Stimulated activated CD8-positive, alpha-beta memory T cell treated with anti-CD3 and anti-CD28 coated beads, Interleukin-15, amount 100 ng/mL, for 48 hours (primary cell): Measurements from ENCODE around the gene FADS3.

Source experiments
- DNase-seq, 2 donors: peaks; one replicate each; pipeline ENCODE4 v3.0.0-alpha.2; 2020; ENCODE audit warnings: low read depth in 2 of 2

The FADS3 gene

GRCh38 chr11:61879152-61879551, 12.2 kb downstream of the FADS3 start:
- no peak for DNase-seq

- DNase-seq = no peak
Measured at GRCh38 chr11:61875698-61876097, 15.6 kb downstream of the FADS3 start.

GRCh38 chr11:61874853-61875252, 16.5 kb downstream of the FADS3 start:
- DNase-seq = no peak

- no peak for DNase-seq
Measured at GRCh38 chr11:61874377-61874809, 17.0 kb downstream of the FADS3 start.

- DNase-seq = no peak
Measured at GRCh38 chr11:61873588-61874376, 17.6 kb downstream of the FADS3 start.

- DNase-seq = no peak
Measured at GRCh38 chr11:61872935-61873565, 18.3 kb downstream of the FADS3 start.

- peak; percentile 46 to 47 for DNase-seq
Measured at GRCh38 chr11:61871158-61871597, 20.2 kb downstream of the FADS3 start.

GRCh38 chr11:61870541-61871031, 20.8 kb downstream of the FADS3 start:
- no peak for DNase-seq

- no peak for DNase-seq
Measured at GRCh38 chr11:61869708-61870451, 21.5 kb downstream of the FADS3 start.

GRCh38 chr11:61869429-61869707, 22.0 kb downstream of the FADS3 start:
- no peak for DNase-seq

- no peak for DNase-seq
Measured at GRCh38 chr11:61868571-61869428, 22.5 kb downstream of the FADS3 start.

GRCh38 chr11:61866958-61867343, 24.4 kb downstream of the FADS3 start:
- no peak for DNase-seq

- DNase-seq = no peak
Measured at GRCh38 chr11:61866231-61866957, 25.0 kb downstream of the FADS3 start.

GRCh38 chr11:61864814-61865775, 26.2 kb downstream of the FADS3 start:
- DNase-seq = no peak

GRCh38 chr11:61863548-61864081, 27.7 kb downstream of the FADS3 start:
- no peak for DNase-seq

GRCh38 chr11:61862714-61863547, 28.4 kb downstream of the FADS3 start:
- no peak for DNase-seq

GRCh38 chr11:61861634-61862033, 29.7 kb downstream of the FADS3 start:
- no peak for DNase-seq

- no peak for DNase-seq
Measured at GRCh38 chr11:61860054-61860903, 31.1 kb downstream of the FADS3 start.
